Stimulated activated naive CD8-positive, alpha-beta T cell treated with anti-CD3 and anti-CD28 coated beads, Interleukin-15, Interleukin-2, amounts not matched to agents 100 ng/mL and 50 ng/mL, for 24 hours (primary cell): ENCODE data around the gene PADI1.

Source experiments
- H3K27ac Mint-ChIP-seq: one replicate; pipeline ENCODE4 v1.8.0; 2021; ENCODE audit warnings: mild to moderate bottlenecking, mixed read lengths
- H3K27me3 Mint-ChIP-seq: one replicate; pipeline ENCODE4 v1.8.0; 2021; ENCODE audit warnings: mixed read lengths
- H3K36me3 Mint-ChIP-seq: one replicate; pipeline ENCODE4 v1.8.0; 2021; ENCODE audit warnings: low read depth, mixed read lengths
- H3K4me1 Mint-ChIP-seq: one replicate; pipeline ENCODE4 v1.8.0; 2021; ENCODE audit warnings: low read depth, mixed read lengths
- H3K4me3 Mint-ChIP-seq: one replicate; pipeline ENCODE4 v1.8.0; 2021; ENCODE audit warnings: mild to moderate bottlenecking, mixed read lengths
- H3K9me3 Mint-ChIP-seq: one replicate; pipeline ENCODE4 v1.8.0; 2021; ENCODE audit warnings: mixed read lengths

Gene PADI1

GRCh38 chr1:17214876-17215544, 10.1 kb downstream of the PADI1 start:
- Mint-ChIP-seq H3K27me3 (peaks cover 48% of the 10 kb centered on the region), H3K4me1 (peaks cover 29% of the 10 kb centered on the region), H3K4me3 (no peak overlapping the region), H3K9me3 (no peaks in the 10 kb centered on the region), H3K27ac (no peak overlapping the region), H3K36me3 (no peaks in the 10 kb centered on the region)

GRCh38 chr1:17215545-17215890, 10.6 kb downstream of the PADI1 start:
- Mint-ChIP-seq H3K27me3 (peaks cover 44% of the 10 kb centered on the region), H3K4me3 (no peak overlapping the region), H3K9me3 (no peaks in the 10 kb centered on the region), H3K27ac (no peak overlapping the region), H3K36me3 (no peaks in the 10 kb centered on the region), H3K4me1 (peaks cover 29% of the 10 kb centered on the region)

GRCh38 chr1:17216078-17216477, 11.2 kb downstream of the PADI1 start:
- H3K36me3 Mint-ChIP-seq = no peaks in the 10 kb centered on the region
- peaks cover 44% of the 10 kb centered on the region for H3K27me3 Mint-ChIP-seq
- peaks cover 29% of the 10 kb centered on the region for H3K4me1 Mint-ChIP-seq
- no peaks in the 10 kb centered on the region for H3K9me3 Mint-ChIP-seq
- H3K27ac Mint-ChIP-seq = no peak overlapping the region
- no peak overlapping the region for H3K4me3 Mint-ChIP-seq

- Mint-ChIP-seq H3K27ac (no peak overlapping the region), H3K4me3 (no peak overlapping the region), H3K4me1 (peaks cover 16% of the 10 kb centered on the region), H3K9me3 (no peaks in the 10 kb centered on the region), H3K36me3 (no peaks in the 10 kb centered on the region), H3K27me3 (peaks cover 40% of the 10 kb centered on the region)
Measured at GRCh38 chr1:17217607-17218006, 12.7 kb downstream of the PADI1 start.

GRCh38 chr1:17218939-17219338, 14.0 kb downstream of the PADI1 start:
- Mint-ChIP-seq H3K4me3 (no peak overlapping the region), H3K27me3 (peaks cover 28% of the 10 kb centered on the region), H3K9me3 (no peaks in the 10 kb centered on the region), H3K27ac (no peak overlapping the region), H3K4me1 (peaks cover 3% of the 10 kb centered on the region), H3K36me3 (no peaks in the 10 kb centered on the region)

- Mint-ChIP-seq H3K4me1 (no peaks in the 10 kb centered on the region), H3K27me3 (peaks cover 17% of the 10 kb centered on the region), H3K9me3 (no peaks in the 10 kb centered on the region)
Measured at GRCh38 chr1:17220287-17220686, 15.4 kb downstream of the PADI1 start.

GRCh38 chr1:17222557-17222956, 17.6 kb downstream of the PADI1 start:
- peaks cover 5% of the 10 kb centered on the region for H3K27me3 Mint-ChIP-seq
- H3K4me1 Mint-ChIP-seq = no peaks in the 10 kb centered on the region
- H3K9me3 Mint-ChIP-seq = no peaks in the 10 kb centered on the region
- H3K36me3 Mint-ChIP-seq = no peaks in the 10 kb centered on the region
- H3K4me3 Mint-ChIP-seq = no peak overlapping the region
- no peak overlapping the region for H3K27ac Mint-ChIP-seq

More at GRCh38 chr1:17220287-17220686, 15.4 kb downstream of the PADI1 start:
- no peak overlapping the region for H3K4me3 Mint-ChIP-seq
- H3K36me3 Mint-ChIP-seq = no peaks in the 10 kb centered on the region
- no peak overlapping the region for H3K27ac Mint-ChIP-seq

GRCh38 chr1:17224434-17224833, 19.5 kb downstream of the PADI1 start:
- Mint-ChIP-seq H3K27me3 (peaks cover 5% of the 10 kb centered on the region), H3K27ac (no peak overlapping the region), H3K36me3 (no peaks in the 10 kb centered on the region), H3K9me3 (no peaks in the 10 kb centered on the region), H3K4me3 (no peak overlapping the region), H3K4me1 (no peaks in the 10 kb centered on the region)

- Mint-ChIP-seq H3K9me3 (no peaks in the 10 kb centered on the region), H3K4me3 (no peak overlapping the region), H3K4me1 (no peaks in the 10 kb centered on the region), H3K36me3 (no peaks in the 10 kb centered on the region), H3K27me3 (peaks cover 5% of the 10 kb centered on the region), H3K27ac (no peak overlapping the region)
Measured at GRCh38 chr1:17225140-17225539, 20.2 kb downstream of the PADI1 start.

- Mint-ChIP-seq H3K36me3 (no peaks in the 10 kb centered on the region), H3K27me3 (peaks cover 6% of the 10 kb centered on the region), H3K27ac (no peak overlapping the region), H3K4me1 (no peaks in the 10 kb centered on the region), H3K9me3 (no peaks in the 10 kb centered on the region), H3K4me3 (no peak overlapping the region)
Measured at GRCh38 chr1:17227358-17227915, 22.5 kb downstream of the PADI1 start.

GRCh38 chr1:17228619-17229018, 23.7 kb downstream of the PADI1 start:
- no peaks in the 10 kb centered on the region for H3K36me3 Mint-ChIP-seq
- H3K27ac Mint-ChIP-seq = no peak overlapping the region
- H3K4me1 Mint-ChIP-seq = no peaks in the 10 kb centered on the region
- peaks cover 4% of the 10 kb centered on the region for H3K27me3 Mint-ChIP-seq
- no peak overlapping the region for H3K4me3 Mint-ChIP-seq
- no peaks in the 10 kb centered on the region for H3K9me3 Mint-ChIP-seq

GRCh38 chr1:17229379-17229778, 24.5 kb downstream of the PADI1 start:
- Mint-ChIP-seq H3K4me1 (no peaks in the 10 kb centered on the region), H3K27ac (no peak overlapping the region), H3K9me3 (no peaks in the 10 kb centered on the region), H3K27me3 (peaks cover 4% of the 10 kb centered on the region), H3K36me3 (no peaks in the 10 kb centered on the region), H3K4me3 (no peak overlapping the region)

- H3K36me3 Mint-ChIP-seq = no peaks in the 10 kb centered on the region
- H3K27ac Mint-ChIP-seq = no peak overlapping the region
- no peak overlapping the region for H3K4me3 Mint-ChIP-seq
- H3K4me1 Mint-ChIP-seq = no peaks in the 10 kb centered on the region
- no peaks in the 10 kb centered on the region for H3K9me3 Mint-ChIP-seq
- peaks cover 4% of the 10 kb centered on the region for H3K27me3 Mint-ChIP-seq
Measured at GRCh38 chr1:17230106-17230505, 25.2 kb downstream of the PADI1 start.

- no peaks in the 10 kb centered on the region for H3K4me1 Mint-ChIP-seq
- no peaks in the 10 kb centered on the region for H3K9me3 Mint-ChIP-seq
Measured at GRCh38 chr1:17230671-17231310, 25.9 kb downstream of the PADI1 start.

GRCh38 chr1:17232759-17233661, 28.1 kb downstream of the PADI1 start:
- H3K36me3 Mint-ChIP-seq = no peaks in the 10 kb centered on the region
- no peaks in the 10 kb centered on the region for H3K9me3 Mint-ChIP-seq
- H3K27ac Mint-ChIP-seq = no peak overlapping the region
- no peaks in the 10 kb centered on the region for H3K4me1 Mint-ChIP-seq
- no peak overlapping the region for H3K4me3 Mint-ChIP-seq
- H3K27me3 Mint-ChIP-seq = peaks cover 8% of the 10 kb centered on the region

More at GRCh38 chr1:17230671-17231310, 25.9 kb downstream of the PADI1 start:
- Mint-ChIP-seq H3K27ac (no peak overlapping the region), H3K4me3 (no peak overlapping the region), H3K36me3 (no peaks in the 10 kb centered on the region), H3K27me3 (peaks cover 4% of the 10 kb centered on the region)
